B cell (primary cell): ENCODE measurements around the gene CIZ1. TPM values are rescaled to one million over a fixed set of nuclear protein-coding genes. Genes with fewer than 3 reads are reported as not detected.

Source experiments
- ATAC-seq: fragments of 200-7000 bp; cut with Tn5 transposase; one replicate; pipeline ENCODE4 v1.10.0; 2021; ENCODE audit warnings: low read depth, mild to moderate bottlenecking, moderate number of reproducible peaks, moderate library complexity
- CTCF ChIA-PET: fragments of 350-600 bp; sonication (Branson Sonifier 250); formaldehyde crosslinking; loops from one replicate; lab custom pipeline; 2021; ENCODE audit warnings: antibody characterized with exemption, inconsistent platforms; lab: Charles Lee
- POLR2A ChIA-PET: fragments of 350-600 bp; sonication (Branson Sonifier 250); formaldehyde crosslinking; loops from one replicate; lab custom pipeline; 2021; ENCODE audit warnings: antibody characterized with exemption; lab: Charles Lee
- DNase-seq: peaks from one replicate; pipeline ENCODE4 v3.0.0; 2013
- H2AFZ ChIP-seq: 2 replicates; pipeline ENCODE4 v1.6.1; 2012; ENCODE audit warnings: mild to moderate bottlenecking, low read depth, low read length; ENCODE audit not compliant: insufficient read depth, poor library complexity, severe bottlenecking
- H3K27ac ChIP-seq, 2 donors: 1 replicate in 1 of 2; 2 replicates in 1 of 2; pipeline ENCODE4 v1.5.1; 2012 to 2013; ENCODE audit warnings: low read length in 2 of 2, mild to moderate bottlenecking in 2 of 2, moderate library complexity in 1 of 2
- H3K27me3 ChIP-seq, 4 experiments: fragments of 200-600 bp in 1 of 4; sonication (generic) in 1 of 4; replicated peaks in 1 of 4; 1 replicate in 2 of 4; 2 replicates in 2 of 4; pipeline versions ENCODE4 v1.6.1 to v1.7.0; 2013 to 2016; ENCODE audit warnings: low read length in 3 of 4, mild to moderate bottlenecking in 2 of 4, mixed read lengths in 1 of 4, moderate library complexity in 1 of 4; ENCODE audit not compliant: insufficient read depth in 4 of 4, control insufficient read depth in 3 of 4; ENCODE audit errors: control extremely low read depth in 1 of 4
- H3K36me3 ChIP-seq, 2 experiments: replicated peaks in 1 of 2; 1 replicate in 1 of 2; 2 replicates in 1 of 2; pipeline versions ENCODE4 v1.6.1 to v1.7.1; 2013; ENCODE audit warnings: low read length in 1 of 2; ENCODE audit not compliant: insufficient read depth in 2 of 2, control insufficient read depth in 1 of 2; ENCODE audit errors: control extremely low read depth in 1 of 2, extremely low read depth in 1 of 2
- H3K4me1 ChIP-seq, 2 donors: fragments of 200-600 bp in 1 of 2; sonication (generic) in 1 of 2; 1 replicate in 1 of 2; 2 replicates in 1 of 2; pipeline versions ENCODE4 v1.5.1 to v1.6.1; 2013 to 2017; ENCODE audit warnings: low read length in 2 of 2; ENCODE audit not compliant: control insufficient read depth in 2 of 2, insufficient read depth in 2 of 2
- H3K4me2 ChIP-seq: replicated peaks from 2 replicates; pipeline ENCODE3; 2012; ENCODE audit warnings: mild to moderate bottlenecking, low read depth, low read length; ENCODE audit not compliant: poor library complexity, severe bottlenecking
- H3K4me3 ChIP-seq, 5 experiments: fragments of 200-600 bp in 1 of 5; sonication (generic) in 1 of 5; 1 replicate in 3 of 5; 2 replicates in 2 of 5; pipeline versions ENCODE4 v1.5.1 to v1.7.0; 2011 to 2016; ENCODE audit warnings: low read length in 4 of 5, mild to moderate bottlenecking in 4 of 5, low read depth in 2 of 5, control low read depth in 1 of 5, moderate library complexity in 1 of 5; ENCODE audit not compliant: insufficient read depth in 1 of 5; ENCODE audit errors: control extremely low read depth in 1 of 5, extremely low read depth in 1 of 5
- H3K79me2 ChIP-seq: fragments of 200-600 bp; sonication (generic); one replicate; pipeline ENCODE4 v1.6.0; 2016; ENCODE audit warnings: low read length; ENCODE audit not compliant: control insufficient read depth, insufficient read depth
- H3K9ac ChIP-seq: fragments of 200-600 bp; sonication (generic); 2 replicates; pipeline ENCODE4 v1.6.1; 2017; ENCODE audit warnings: mild to moderate bottlenecking, low read length, moderate library complexity
- H3K9me3 ChIP-seq, 3 donors: one replicate each; pipeline versions ENCODE4 v1.6.1 to v1.7.1; 2013; ENCODE audit warnings: low read length in 2 of 3; ENCODE audit not compliant: control insufficient read depth in 2 of 3, insufficient read depth in 1 of 3; ENCODE audit errors: control extremely low read depth in 1 of 3
- H4K20me1 ChIP-seq: 2 replicates; pipeline ENCODE4 v1.6.0; 2012; ENCODE audit warnings: mild to moderate bottlenecking, low read length; ENCODE audit not compliant: insufficient read depth, control insufficient read depth, poor library complexity, severe bottlenecking
- H3K27ac Mint-ChIP-seq: one replicate; pipeline ENCODE4 v1.8.0; 2021; ENCODE audit warnings: mixed read lengths
- H3K27me3 Mint-ChIP-seq: one replicate; pipeline ENCODE4 v1.8.0; 2021; ENCODE audit warnings: mixed read lengths
- H3K4me1 Mint-ChIP-seq: one replicate; pipeline ENCODE4 v1.8.0; 2021; ENCODE audit warnings: mixed read lengths
- H3K4me3 Mint-ChIP-seq: one replicate; pipeline ENCODE4 v1.8.0; 2021; ENCODE audit warnings: mixed read lengths
- H3K9me3 Mint-ChIP-seq: one replicate; pipeline ENCODE4 v1.8.0; 2022; ENCODE audit warnings: mixed read lengths; ENCODE audit not compliant: insufficient read depth
- EZH2 ChIP-seq: IDR thresholded peaks from 2 replicates; pipeline ENCODE4 v1.6.1; 2012; ENCODE audit warnings: borderline replicate concordance, low read depth, mild to moderate bottlenecking, moderate library complexity, low read length; ENCODE audit not compliant: insufficient read depth, poor library complexity, severe bottlenecking
- WGBS: methylation state at CpG from one replicate; pipeline ENCODE4 v1.1.5; 2013; ENCODE audit warnings: missing lambda C conversion rate; ENCODE audit not compliant: insufficient coverage; 5-methylcytosine and 5-hydroxymethylcytosine counted together
- intact Hi-C: fragments of 100-400 bp; cut with micrococcal nuclease; formaldehyde crosslinking; loops from one replicate; pipeline ENCODE4 v1.10.0; 2022
- polyA plus RNA-seq: library from polyadenylated mRNA; depleted of rRNA; stranded (reverse); fragments of >200 nt; gene quantifications from 2 replicates; pipeline ENCODE4 v1.2.3, GENCODE V29; 2012
- total RNA-seq, 2 donors: library from RNA; stranded (reverse); fragments of 120-200 nt in 1 of 2; gene quantifications; 1 replicate in 1 of 2; 2 replicates in 1 of 2; pipeline versions ENCODE4 v1.2.3 to v1.2.4, GENCODE V29; 2013 to 2022
- TF ChIP-seq, protein P1 (sequence below): fragments of 200-600 bp; IDR thresholded peaks from one replicate; pipeline ENCODE4 v1.8.0; 2022; ENCODE audit warnings: antibody characterized with exemption, mild to moderate bottlenecking

CIZ1 gene
- total and polyA plus RNA-seq, 2 donors (not counting 1 experiment from before 2014, with no cell fraction given) = 79.9 to 160 TPM

DNA sequence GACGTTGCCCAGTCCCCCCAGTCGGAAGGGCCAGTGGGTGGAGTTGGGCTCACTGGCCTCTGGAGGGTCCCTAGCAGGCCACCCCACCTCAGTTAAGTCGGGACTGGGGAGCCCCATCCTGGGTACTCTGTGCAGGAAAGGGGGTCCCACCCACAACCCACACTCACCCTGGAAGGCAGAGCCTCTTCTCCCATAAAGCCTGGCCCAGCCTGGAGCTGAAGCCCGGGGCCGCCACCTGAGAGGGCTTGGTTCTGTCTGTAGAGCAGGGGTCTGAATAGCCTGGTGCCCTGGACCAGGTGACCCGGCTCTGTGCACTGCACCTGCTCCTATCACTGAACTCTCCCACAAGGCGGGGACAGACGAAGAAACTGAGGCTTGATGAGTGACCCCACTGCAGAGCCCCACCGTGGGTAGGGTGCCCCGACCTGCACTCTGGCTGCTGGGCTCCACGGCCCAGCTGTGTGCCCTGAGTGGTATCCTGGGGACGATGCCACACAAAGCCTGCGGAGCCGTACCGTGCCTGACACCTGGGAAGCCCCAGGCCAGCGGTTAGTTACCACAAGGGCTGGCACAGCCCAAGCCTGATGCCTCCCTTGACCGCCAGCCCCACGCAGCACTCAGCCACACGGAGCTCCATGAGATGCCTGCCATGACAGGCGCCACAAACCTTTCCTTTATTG, 71.2 kb downstream of the CIZ1 start:
- Histone ChIP-seq H3K4me2 (no peak overlapping the region), H3K9me3 (peaks cover 0 to 6% (median 0%) of the 10 kb centered on the region in 3 donors), H2AFZ (no peak overlapping the region), H3K27ac (no peak overlapping the region), H3K27me3 (no peaks in the 10 kb centered on the region), H3K4me3 (no peak overlapping the region), H3K9ac (no peak overlapping the region), H3K4me1 (peaks cover 28 to 36% of the 10 kb centered on the region in 2 donors), H3K36me3 (peaks cover 0 to 34% of the 10 kb centered on the region in 2 experiments), H4K20me1 (peaks cover 16% of the 10 kb centered on the region), H3K79me2 (peaks cover 15% of the 10 kb centered on the region)
- no peak for ATAC-seq
- 90% methylated on average over 19 of the region's 20 CpGs for WGBS
- H3K4me1 Mint-ChIP-seq = peaks cover 32% of the 10 kb centered on the region
- intact Hi-C loops = loop anchor here (10.0 kb wide), 1 partner anchor 345 kb away; the partner anchor contains the start of gene SH2D3C
- H3K27ac Mint-ChIP-seq = no peak overlapping the region
- no peak for DNase-seq
- TF ChIP-seq EZH2 = no peak
- TF ChIP-seq, protein P1, sequence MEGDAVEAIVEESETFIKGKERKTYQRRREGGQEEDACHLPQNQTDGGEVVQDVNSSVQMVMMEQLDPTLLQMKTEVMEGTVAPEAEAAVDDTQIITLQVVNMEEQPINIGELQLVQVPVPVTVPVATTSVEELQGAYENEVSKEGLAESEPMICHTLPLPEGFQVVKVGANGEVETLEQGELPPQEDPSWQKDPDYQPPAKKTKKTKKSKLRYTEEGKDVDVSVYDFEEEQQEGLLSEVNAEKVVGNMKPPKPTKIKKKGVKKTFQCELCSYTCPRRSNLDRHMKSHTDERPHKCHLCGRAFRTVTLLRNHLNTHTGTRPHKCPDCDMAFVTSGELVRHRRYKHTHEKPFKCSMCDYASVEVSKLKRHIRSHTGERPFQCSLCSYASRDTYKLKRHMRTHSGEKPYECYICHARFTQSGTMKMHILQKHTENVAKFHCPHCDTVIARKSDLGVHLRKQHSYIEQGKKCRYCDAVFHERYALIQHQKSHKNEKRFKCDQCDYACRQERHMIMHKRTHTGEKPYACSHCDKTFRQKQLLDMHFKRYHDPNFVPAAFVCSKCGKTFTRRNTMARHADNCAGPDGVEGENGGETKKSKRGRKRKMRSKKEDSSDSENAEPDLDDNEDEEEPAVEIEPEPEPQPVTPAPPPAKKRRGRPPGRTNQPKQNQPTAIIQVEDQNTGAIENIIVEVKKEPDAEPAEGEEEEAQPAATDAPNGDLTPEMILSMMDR = no peak
- ChIA-PET CTCF (interaction anchor here (1.0 to 1.3 kb wide), 2 partner anchors 47 to 176 kb away, joined by 3 to 4 read pairs; no protein-coding TSS in a partner anchor), POLR2A (no interaction called here)
- no peaks in the 10 kb centered on the region for H3K9me3 Mint-ChIP-seq
- no peaks in the 10 kb centered on the region for H3K27me3 Mint-ChIP-seq
- H3K4me3 Mint-ChIP-seq = no peak overlapping the region
